IMR-90 (cell line): ENCODE data around the gene ERBB4. TPM values are rescaled to one million over a fixed set of nuclear protein-coding genes. Genes with fewer than 3 reads are reported as not detected.

Experiments used
- ATAC-seq: fragments of 200-7000 bp; cut with Tn5 transposase; 2 replicates; pipeline ENCODE4 v1.9.1; 2020; ENCODE audit warnings: low read depth, mild to moderate bottlenecking, moderate library complexity
- BruUV-seq: library from RNA; stranded (reverse); fragments of 400-500 nt; replicated peaks from 2 replicates; lab custom pipeline; 2021; lab: Mats Ljungman, UMichigan
- CTCF ChIA-PET: fragments of 300-600 bp; formaldehyde crosslinking; extraction: SDS; loops from one replicate; lab custom pipeline; 2021; ENCODE audit warnings: antibody characterized with exemption; lab: Yijun Ruan, JAX
- POLR2A ChIA-PET: fragments of 300-600 bp; sonication (Branson Sonifier 250); formaldehyde crosslinking; loops from one replicate; lab custom pipeline; 2022; ENCODE audit warnings: antibody characterized with exemption; ENCODE audit not compliant: unreplicated experiment; lab: Charles Lee
- DNase-seq: peaks from one replicate; pipeline ENCODE4 v3.0.0; 2013
- H2AFZ ChIP-seq: replicated peaks from 2 replicates; pipeline ENCODE3; 2013; ENCODE audit warnings: low read length, mild to moderate bottlenecking; ENCODE audit not compliant: poor library complexity
- H2AK5ac ChIP-seq: 2 replicates; pipeline ENCODE4 v1.6.1; 2013; ENCODE audit warnings: low read depth, low read length, inconsistent platforms
- H2AK9ac ChIP-seq: replicated peaks from 2 replicates; pipeline ENCODE3; 2013; ENCODE audit warnings: mild to moderate bottlenecking, low read depth, low read length, moderate library complexity; ENCODE audit not compliant: poor library complexity
- H2BK120ac ChIP-seq: 2 replicates; pipeline ENCODE4 v1.6.1; 2013; ENCODE audit warnings: low read depth, low read length, inconsistent platforms
- H2BK15ac ChIP-seq: 3 replicates; pipeline ENCODE4 v1.6.1; 2013; ENCODE audit warnings: low read depth, low read length, inconsistent platforms
- H2BK20ac ChIP-seq: 2 replicates; pipeline ENCODE4 v1.6.1; 2013; ENCODE audit warnings: low read depth, mild to moderate bottlenecking, inconsistent platforms, low read length, moderate library complexity
- H2BK5ac ChIP-seq: 2 replicates; pipeline ENCODE4 v1.6.1; 2013; ENCODE audit warnings: mild to moderate bottlenecking, low read depth, low read length, inconsistent platforms; ENCODE audit not compliant: poor library complexity, severe bottlenecking
- H3K14ac ChIP-seq: replicated peaks from 2 replicates; pipeline ENCODE4 v1.6.1; 2013; ENCODE audit warnings: low read depth, low read length, inconsistent platforms
- H3K18ac ChIP-seq: 2 replicates; pipeline ENCODE4 v1.6.1; 2013; ENCODE audit warnings: low read depth, low read length, control low read depth
- H3K23ac ChIP-seq: 2 replicates; pipeline ENCODE4 v1.6.1; 2013; ENCODE audit warnings: low read depth, low read length, inconsistent platforms
- H3K27ac ChIP-seq: 2 replicates; pipeline ENCODE4 v1.5.1; 2013; ENCODE audit warnings: mild to moderate bottlenecking, control low read depth, low read length; ENCODE audit not compliant: insufficient read depth
- H3K27me3 ChIP-seq: 2 replicates; pipeline ENCODE4 v1.6.1; 2013; ENCODE audit warnings: low read length; ENCODE audit not compliant: control insufficient read depth, insufficient read depth
- H3K36me3 ChIP-seq: 2 replicates; pipeline ENCODE4 v1.6.1; 2013; ENCODE audit warnings: low read length, mixed read lengths; ENCODE audit not compliant: control insufficient read depth, insufficient read depth
- H3K4ac ChIP-seq: 2 replicates; pipeline ENCODE4 v1.6.1; 2013; ENCODE audit warnings: low read depth, low read length, inconsistent platforms
- H3K4me1 ChIP-seq: 2 replicates; pipeline ENCODE4 v1.6.1; 2013; ENCODE audit warnings: low read length, mixed read lengths; ENCODE audit not compliant: control insufficient read depth, insufficient read depth
- H3K4me2 ChIP-seq: 2 replicates; pipeline ENCODE4 v1.6.1; 2013; ENCODE audit warnings: low read depth, mild to moderate bottlenecking, control low read depth, low read length, moderate library complexity
- H3K4me3 ChIP-seq: 2 replicates; pipeline ENCODE4 v1.5.1; 2013; ENCODE audit warnings: low read depth, mild to moderate bottlenecking, control low read depth, low read length, moderate library complexity; ENCODE audit not compliant: insufficient read depth
- H3K56ac ChIP-seq: 2 replicates; pipeline ENCODE4 v1.6.1; 2013; ENCODE audit warnings: low read length, inconsistent platforms; ENCODE audit not compliant: insufficient read depth; ENCODE audit errors: extremely low read depth
- H3K79me1 ChIP-seq, 2 experiments: 2 replicates each; pipeline ENCODE4 v1.6.1; 2013; ENCODE audit warnings: low read length in 2 of 2, inconsistent platforms in 1 of 2, low read depth in 1 of 2
- H3K9ac ChIP-seq: 2 replicates; pipeline ENCODE4 v1.6.1; 2013; ENCODE audit warnings: low read depth, low read length, control low read depth
- H3K9me1 ChIP-seq: 2 replicates; pipeline ENCODE4 v1.6.1; 2013; ENCODE audit warnings: low read length, inconsistent platforms; ENCODE audit not compliant: insufficient read depth
- H3K9me3 ChIP-seq: 2 replicates; pipeline ENCODE4 v1.6.1; 2013; ENCODE audit warnings: low read length; ENCODE audit not compliant: control insufficient read depth, insufficient read depth
- H4K20me1 ChIP-seq: 2 replicates; pipeline ENCODE4 v1.6.1; 2013; ENCODE audit warnings: low read length, inconsistent platforms; ENCODE audit not compliant: insufficient read depth
- H4K5ac ChIP-seq: 2 replicates; pipeline ENCODE4 v1.6.1; 2013; ENCODE audit warnings: mild to moderate bottlenecking, low read depth, low read length, control low read depth
- H4K8ac ChIP-seq, 2 experiments: 2 replicates each; pipeline ENCODE4 v1.6.1; 2013; ENCODE audit warnings: low read depth in 2 of 2, low read length in 2 of 2, control low read depth in 1 of 2, inconsistent platforms in 1 of 2
- H4K91ac ChIP-seq: 2 replicates; pipeline ENCODE4 v1.6.1; 2013; ENCODE audit warnings: low read depth, low read length, inconsistent platforms; ENCODE audit not compliant: insufficient read depth
- CEBPB ChIP-seq: IDR thresholded peaks from 2 replicates; pipeline ENCODE4 v1.6.1; 2012; ENCODE audit warnings: low read depth, low read length, improper control_type of control experiment
- CTCF ChIP-seq: conservative IDR thresholded peaks from 2 replicates; pipeline ENCODE4 v1.5.1; 2012; ENCODE audit warnings: mild to moderate bottlenecking, low read depth, low read length, improper control_type of control experiment
- FOS ChIP-seq: fragments of 150-350 bp; IDR thresholded peaks from 2 replicates; pipeline ENCODE4 v1.6.1; 2016; ENCODE audit warnings: low read depth, low read length
- MAFK ChIP-seq: IDR thresholded peaks from 2 replicates; pipeline ENCODE4 v1.6.1; 2012; ENCODE audit warnings: low read depth, low read length, improper control_type of control experiment
- RAD21 ChIP-seq: IDR thresholded peaks from 2 replicates; pipeline ENCODE4 v1.6.1; 2012; ENCODE audit warnings: low read length, improper control_type of control experiment
- RCOR1 ChIP-seq: IDR thresholded peaks from 2 replicates; pipeline ENCODE4 v1.6.1; 2012; ENCODE audit warnings: mild to moderate bottlenecking, low read length, improper control_type of control experiment; ENCODE audit not compliant: insufficient replicate concordance
- SMC3 ChIP-seq: fragments of 150-350 bp; IDR thresholded peaks from 2 replicates; pipeline ENCODE4 v1.6.1; 2016; ENCODE audit warnings: low read depth, mild to moderate bottlenecking, antibody characterized with exemption, low read length, moderate library complexity
- USF2 ChIP-seq: fragments of 150-350 bp; IDR thresholded peaks from 2 replicates; pipeline ENCODE4 v1.6.1; 2017; ENCODE audit warnings: mild to moderate bottlenecking, antibody characterized with exemption, low read length, low read depth
- WGBS, 2 experiments: methylation state at CpG; one replicate each; pipeline versions ENCODE4 v1.1.5 to v1.1.7; 2013; ENCODE audit warnings: missing lambda C conversion rate in 2 of 2; ENCODE audit not compliant: insufficient read length in 1 of 2; ENCODE audit errors: extremely low coverage in 2 of 2; 5-methylcytosine and 5-hydroxymethylcytosine counted together
- dilution Hi-C: fragments of 300-500 bp; cut with HindIII; formaldehyde crosslinking; loops from one replicate; pipeline ENCODE4 v1.14.3; 2018; ENCODE audit warnings: low sequenced_read_pairs; ENCODE audit not compliant: unreplicated experiment
- in situ Hi-C: fragments of 300-500 bp; cut with MboI; formaldehyde crosslinking; loops from 3 replicates; pipeline ENCODE4 v1.14.3; 2019; ENCODE audit warnings: low sequenced_read_pairs, inconsistent platforms, mixed read lengths
- intact Hi-C: fragments of 100-400 bp; cut with micrococcal nuclease; formaldehyde crosslinking; loops from 2 replicates; pipeline ENCODE4 v1.10.0; 2022
- polyA plus RNA-seq, 3 experiments: library from polyadenylated mRNA; depleted of rRNA; stranded (reverse); fragments of >200 nt; gene quantifications; 2 replicates each; pipeline ENCODE4 v1.2.3, GENCODE V29; 2012; ENCODE audit warnings: low replicate concordance in 1 of 3
- total RNA-seq: library from RNA; depleted of rRNA; stranded (reverse); fragments of >200 nt; gene quantifications from 2 replicates; pipeline ENCODE4 v1.2.3, GENCODE V29; 2012

Gene ERBB4
- total and polyA plus RNA-seq, 2 of the 4 experiments (the other 2 are of a cell fraction), result not detected

- no peak overlapping the region for H2AK5ac ChIP-seq
- H2BK120ac ChIP-seq, result no peak overlapping the region
- H3K9ac ChIP-seq, result no peak overlapping the region
- no peak overlapping the region for H2BK5ac ChIP-seq
- no peak overlapping the region for H3K23ac ChIP-seq
- ATAC-seq, result no peak
- no peaks in the 10 kb centered on the region for H3K27me3 ChIP-seq
- H3K36me3 ChIP-seq, result no peaks in the 10 kb centered on the region
- intact Hi-C loops, result no loop called here
- no peak overlapping the region for H4K91ac ChIP-seq
- no peak overlapping the region for H3K56ac ChIP-seq
- DNase-seq, result no peak
- POLR2A ChIA-PET, result no interaction called here
- CTCF ChIA-PET, result interaction anchor here (0.6 kb wide), 1 partner anchor 104 kb away, joined by 3 read pairs; no protein-coding TSS in a partner anchor
- no peak overlapping the region for H2BK15ac ChIP-seq
- H3K4ac ChIP-seq, result no peak overlapping the region
- in situ Hi-C loops, result no loop called here
- H4K5ac ChIP-seq, result no peak overlapping the region
- H2BK20ac ChIP-seq, result no peak overlapping the region
- no peak overlapping the region for H2AK9ac ChIP-seq
- no peaks in the 10 kb centered on the region for H3K9me1 ChIP-seq
- no peak overlapping the region for H3K27ac ChIP-seq
- no peaks in the 10 kb centered on the region for H3K9me3 ChIP-seq
- peaks cover 2% of the 10 kb centered on the region; the same call in 1 of the 2 replicates for H3K4me1 ChIP-seq
- TF ChIP-seq CTCF (no peak), RCOR1 (no peak), RAD21 (no peak), SMC3 (no peak), FOS (no peak), MAFK (no peak), CEBPB (no peak), USF2 (no peak)
- H3K79me1 ChIP-seq, result no peaks in the 10 kb centered on the region
- WGBS, 2 experiments, result 60% methylated on average over 1 of the region's 2 CpGs; no CpG with 5 or more reads in 1 of the 2 experiments
- H3K18ac ChIP-seq, result no peak overlapping the region
- H3K4me3 ChIP-seq, result no peak overlapping the region
- dilution Hi-C loops, result no loop called here
- no peak overlapping the region for H3K4me2 ChIP-seq
- no peak overlapping the region for H2AFZ ChIP-seq
- no peak overlapping the region for H3K14ac ChIP-seq
- BruUV-seq, result no TSS peak
- no peak overlapping the region for H4K8ac ChIP-seq
- H4K20me1 ChIP-seq, result no peaks in the 10 kb centered on the region
These were observed 634.6 kb downstream of the ERBB4 start for GRCh38 chr2:211903961-211904360.
